GM19193 (cell line): ENCODE results near the gene NCKAP1.

ENCODE experiments used
- POLR2A ChIP-seq: IDR thresholded peaks from 4 replicates; pipeline ENCODE4 v1.6.1; 2011; ENCODE audit not compliant: insufficient read depth, insufficient read length; ENCODE audit errors: extremely low read depth

NCKAP1 gene, protein sequence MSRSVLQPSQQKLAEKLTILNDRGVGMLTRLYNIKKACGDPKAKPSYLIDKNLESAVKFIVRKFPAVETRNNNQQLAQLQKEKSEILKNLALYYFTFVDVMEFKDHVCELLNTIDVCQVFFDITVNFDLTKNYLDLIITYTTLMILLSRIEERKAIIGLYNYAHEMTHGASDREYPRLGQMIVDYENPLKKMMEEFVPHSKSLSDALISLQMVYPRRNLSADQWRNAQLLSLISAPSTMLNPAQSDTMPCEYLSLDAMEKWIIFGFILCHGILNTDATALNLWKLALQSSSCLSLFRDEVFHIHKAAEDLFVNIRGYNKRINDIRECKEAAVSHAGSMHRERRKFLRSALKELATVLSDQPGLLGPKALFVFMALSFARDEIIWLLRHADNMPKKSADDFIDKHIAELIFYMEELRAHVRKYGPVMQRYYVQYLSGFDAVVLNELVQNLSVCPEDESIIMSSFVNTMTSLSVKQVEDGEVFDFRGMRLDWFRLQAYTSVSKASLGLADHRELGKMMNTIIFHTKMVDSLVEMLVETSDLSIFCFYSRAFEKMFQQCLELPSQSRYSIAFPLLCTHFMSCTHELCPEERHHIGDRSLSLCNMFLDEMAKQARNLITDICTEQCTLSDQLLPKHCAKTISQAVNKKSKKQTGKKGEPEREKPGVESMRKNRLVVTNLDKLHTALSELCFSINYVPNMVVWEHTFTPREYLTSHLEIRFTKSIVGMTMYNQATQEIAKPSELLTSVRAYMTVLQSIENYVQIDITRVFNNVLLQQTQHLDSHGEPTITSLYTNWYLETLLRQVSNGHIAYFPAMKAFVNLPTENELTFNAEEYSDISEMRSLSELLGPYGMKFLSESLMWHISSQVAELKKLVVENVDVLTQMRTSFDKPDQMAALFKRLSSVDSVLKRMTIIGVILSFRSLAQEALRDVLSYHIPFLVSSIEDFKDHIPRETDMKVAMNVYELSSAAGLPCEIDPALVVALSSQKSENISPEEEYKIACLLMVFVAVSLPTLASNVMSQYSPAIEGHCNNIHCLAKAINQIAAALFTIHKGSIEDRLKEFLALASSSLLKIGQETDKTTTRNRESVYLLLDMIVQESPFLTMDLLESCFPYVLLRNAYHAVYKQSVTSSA

DNA sequence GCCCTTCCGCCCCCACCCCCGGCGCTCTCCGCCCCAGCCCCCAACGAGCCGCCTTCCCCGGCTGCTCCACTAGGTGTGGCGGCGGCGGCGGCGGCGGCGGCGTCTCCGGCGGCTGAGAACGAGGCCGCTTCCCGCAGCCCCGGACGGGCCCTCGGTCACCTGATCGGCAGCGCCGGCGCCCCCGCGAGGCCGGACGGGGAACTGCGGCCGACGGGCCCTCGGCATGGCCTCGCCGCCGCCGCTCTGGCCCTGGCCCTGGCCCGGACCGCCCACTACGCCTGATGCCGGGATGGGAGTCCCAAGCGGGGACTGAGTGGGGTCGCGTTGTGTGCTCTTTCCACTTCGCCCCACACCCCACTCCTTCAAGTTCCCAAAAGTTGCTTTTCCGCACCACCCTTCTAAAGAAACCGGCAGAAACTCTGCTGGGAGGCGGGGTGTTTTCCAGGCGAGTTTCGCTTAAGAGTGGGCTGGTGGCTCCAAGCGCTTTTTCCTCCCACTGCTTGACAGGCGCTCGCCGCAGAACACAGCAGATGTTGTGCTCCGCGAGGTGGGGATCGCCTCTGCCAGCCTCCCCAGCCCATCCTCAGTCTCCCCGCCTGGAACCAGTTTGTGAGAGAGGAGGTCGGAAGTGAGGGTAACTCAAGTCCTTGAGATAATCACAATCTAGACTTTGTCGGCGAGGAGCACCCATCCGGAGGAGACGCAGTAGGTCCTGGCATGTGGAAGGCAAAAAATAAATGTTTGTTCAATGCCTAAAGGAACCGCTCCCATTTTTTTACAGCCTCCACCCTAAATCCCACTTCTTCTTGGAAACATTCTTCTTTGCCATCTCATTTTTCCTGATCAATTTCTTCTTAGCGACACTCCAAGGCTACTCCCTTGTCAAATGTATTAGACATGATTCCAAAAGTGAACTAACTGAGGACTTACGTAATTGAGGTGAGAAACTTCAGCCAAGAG is at the start of gene NCKAP1:
Gene NCKAP1, minus strand, starts transcription at position 117 of the 960 bp plus-strand sequence. CDS start 358 bp downstream, outside the sequence.
- peak; percentile 30 for TF ChIP-seq POLR2A

DNA sequence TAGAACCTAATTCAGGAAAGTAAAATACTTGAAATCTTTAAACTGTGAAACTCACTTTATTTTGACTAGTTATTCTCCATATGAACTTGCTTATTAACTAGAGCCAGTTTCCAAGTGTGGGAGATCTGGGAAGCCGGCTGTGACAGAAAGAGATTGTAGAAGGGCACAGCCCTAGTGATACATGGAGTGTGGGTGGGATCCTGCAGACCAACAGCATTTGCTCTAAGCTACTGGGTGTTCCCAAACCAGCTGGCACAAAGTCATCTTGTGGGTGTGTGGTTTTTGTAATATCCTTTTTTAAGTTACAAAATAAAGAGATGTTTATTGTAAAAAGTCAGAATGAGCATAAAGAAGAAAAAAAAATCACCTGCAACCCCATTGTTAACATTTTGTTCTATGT is 43.7 kb upstream of the NCKAP1 start:
- no peak for TF ChIP-seq POLR2A

DNA sequence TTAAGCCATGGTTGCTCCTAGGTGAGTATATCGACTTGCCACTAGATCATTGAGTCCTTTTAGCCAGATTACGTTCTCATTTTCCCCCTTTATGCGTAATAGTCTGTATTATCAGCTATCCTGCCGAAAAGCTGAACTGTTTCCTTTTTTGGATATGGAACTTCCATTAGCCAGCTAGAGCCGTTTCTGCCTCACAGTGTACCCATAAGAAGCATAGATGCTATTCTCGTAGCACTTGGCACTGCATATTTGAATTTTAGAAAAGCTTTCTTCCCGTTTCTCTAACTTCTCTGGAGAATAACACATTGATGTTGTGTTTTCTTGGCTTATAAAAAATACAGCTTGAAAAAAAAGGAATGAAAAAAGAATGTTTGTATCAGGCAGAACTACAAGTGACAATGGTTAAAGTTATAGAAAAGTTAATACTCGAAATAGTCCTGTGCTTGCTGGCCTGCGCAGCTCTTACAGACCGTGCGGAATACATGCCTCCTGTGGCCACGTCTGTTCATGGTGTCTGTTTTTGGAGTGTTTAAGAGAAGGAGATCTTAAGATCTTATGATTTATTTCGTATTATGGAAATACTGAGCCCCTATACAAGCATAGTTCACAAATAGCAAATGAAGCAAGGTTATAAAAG is 41.0 kb upstream of the NCKAP1 start:
- TF ChIP-seq POLR2A, result no peak

- peak; percentile 68 for TF ChIP-seq POLR2A
Measured at GRCh38 chr2:183078464-183079138, 40.3 kb upstream of the NCKAP1 start, which contains the start of gene DUSP19. TSS of gene DUSP19 (plus strand) at chr2:183078747. CDS start at chr2:183078934, 187 bp downstream.

DNA sequence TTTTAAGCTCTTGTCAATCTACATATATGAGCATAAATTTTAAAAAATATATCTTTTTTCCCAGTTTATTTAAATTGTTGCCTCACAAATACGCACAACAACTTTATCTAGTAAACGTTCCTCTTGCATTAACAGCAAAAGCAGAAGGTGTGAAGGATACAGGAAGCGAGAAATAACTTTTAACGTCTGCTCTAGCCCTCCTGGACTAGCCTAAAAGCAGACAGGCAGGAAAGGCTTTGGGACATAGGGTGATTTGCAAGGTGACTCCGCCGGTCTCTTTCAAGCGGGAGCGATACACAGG is 39.9 kb upstream of the NCKAP1 start:
- TF ChIP-seq POLR2A, result no peak

DNA sequence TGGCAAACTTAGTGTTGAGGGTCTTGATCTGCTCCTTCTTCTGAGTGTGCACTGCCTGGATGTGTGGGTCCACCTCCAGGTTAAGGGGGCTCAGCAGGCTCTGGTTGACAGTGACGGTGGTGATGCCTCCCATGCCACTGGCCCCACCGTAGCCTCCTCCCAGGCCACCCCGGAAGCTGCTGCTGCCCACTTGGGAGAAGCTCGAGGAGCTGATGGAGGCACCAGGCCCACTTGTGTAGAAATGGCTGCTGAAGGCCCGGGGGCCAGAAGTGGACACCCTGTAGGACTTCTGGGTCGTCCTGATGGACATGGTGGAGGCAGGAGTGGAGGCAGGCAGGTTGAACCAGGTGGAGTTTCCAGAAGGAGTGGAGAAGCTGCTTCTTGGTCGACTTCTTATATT is 33.9 kb upstream of the NCKAP1 start:
- no peak for TF ChIP-seq POLR2A

GRCh38 chr2:183070942-183071844 is 32.9 kb upstream of the NCKAP1 start:
- no peak for TF ChIP-seq POLR2A

DNA sequence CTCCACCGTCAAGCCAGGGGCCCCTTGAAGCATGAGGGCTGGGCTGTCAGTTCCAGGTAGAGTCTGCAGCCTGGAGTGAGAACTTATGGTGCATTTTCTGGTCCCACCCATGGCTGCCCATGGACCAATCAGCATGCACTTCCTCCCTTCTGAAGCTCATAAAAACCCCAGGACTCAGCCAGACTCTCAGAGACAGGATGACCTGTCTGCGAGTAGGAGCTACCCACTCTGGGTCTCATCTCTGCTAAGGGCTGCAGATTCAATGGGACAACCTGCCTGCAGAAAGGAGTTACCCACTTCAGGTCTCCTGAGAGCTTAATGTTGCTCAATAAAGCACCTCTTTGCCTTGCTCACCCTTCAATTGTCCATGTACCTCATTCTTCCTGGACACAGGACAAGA is 30.9 kb upstream of the NCKAP1 start:
- TF ChIP-seq POLR2A, result no peak

DNA sequence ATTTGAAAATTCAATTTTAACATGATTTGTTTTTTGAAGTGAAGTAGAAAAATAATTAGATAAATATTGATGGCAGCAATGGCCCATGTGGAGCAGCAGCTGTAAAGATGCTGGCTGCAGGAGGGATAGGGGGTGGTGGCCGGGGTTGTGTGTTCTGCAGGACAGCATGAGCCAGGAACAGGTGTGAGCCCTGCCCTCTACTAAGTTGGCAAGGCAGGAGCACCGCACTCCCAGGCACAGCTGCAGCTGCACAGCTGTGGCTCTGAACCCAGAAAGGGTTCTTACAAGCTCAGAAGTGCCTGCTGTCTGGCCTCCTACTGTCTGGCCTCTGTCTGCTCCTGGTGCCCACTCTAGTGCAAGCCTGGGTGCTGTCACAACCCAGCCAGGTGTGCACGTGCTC is 30.3 kb upstream of the NCKAP1 start:
- no peak for TF ChIP-seq POLR2A

DNA sequence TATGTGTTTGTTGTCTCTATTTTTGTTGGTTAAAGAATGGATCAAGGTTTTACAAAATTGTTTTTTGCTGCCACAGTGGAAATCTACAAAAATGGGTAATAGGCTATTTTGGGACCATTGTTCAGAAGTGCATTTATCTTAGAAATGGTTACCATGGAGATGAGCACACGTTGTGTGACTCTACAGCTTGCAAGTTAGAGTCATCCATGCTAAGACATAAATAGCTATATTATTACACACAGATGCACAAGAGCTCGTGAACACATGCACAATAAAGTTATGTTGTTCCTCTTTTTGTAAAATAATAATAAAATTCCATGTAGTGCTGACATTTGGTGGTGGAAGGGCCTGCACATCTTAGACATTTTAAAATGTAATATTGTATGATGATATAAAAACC is 24.8 kb upstream of the NCKAP1 start:
- no peak for TF ChIP-seq POLR2A

DNA sequence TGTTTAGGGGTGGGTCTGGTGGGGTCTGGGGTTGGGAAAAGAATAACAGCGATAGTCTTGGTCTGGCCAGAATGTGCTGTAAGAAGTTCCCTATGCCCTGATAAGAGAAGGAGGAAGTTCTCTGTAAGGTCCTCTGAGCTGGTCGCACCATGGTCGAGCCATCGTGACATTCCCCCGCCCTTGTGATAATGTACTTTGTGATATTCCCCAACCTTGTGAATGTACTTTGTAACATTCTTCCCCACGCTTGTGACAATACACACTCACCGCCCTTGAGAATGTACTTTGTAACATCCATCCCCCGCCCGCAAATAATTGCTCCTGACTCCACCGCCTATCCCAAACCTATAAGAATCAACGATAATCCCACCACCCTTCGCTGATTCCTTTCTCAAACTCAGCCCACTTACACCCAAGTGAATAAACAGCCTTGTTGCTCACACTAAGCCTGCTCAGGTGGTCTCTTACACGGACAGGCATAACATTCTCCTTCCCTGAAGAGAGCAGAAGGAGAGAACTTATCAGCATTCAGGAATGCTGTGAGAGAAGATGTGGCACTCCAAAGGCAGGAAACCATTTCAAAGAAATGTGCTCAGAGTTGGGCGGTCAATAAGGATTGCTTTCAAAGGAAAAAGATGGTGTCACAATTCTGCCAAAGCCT is 22.4 kb upstream of the NCKAP1 start:
- TF ChIP-seq POLR2A, result no peak

DNA sequence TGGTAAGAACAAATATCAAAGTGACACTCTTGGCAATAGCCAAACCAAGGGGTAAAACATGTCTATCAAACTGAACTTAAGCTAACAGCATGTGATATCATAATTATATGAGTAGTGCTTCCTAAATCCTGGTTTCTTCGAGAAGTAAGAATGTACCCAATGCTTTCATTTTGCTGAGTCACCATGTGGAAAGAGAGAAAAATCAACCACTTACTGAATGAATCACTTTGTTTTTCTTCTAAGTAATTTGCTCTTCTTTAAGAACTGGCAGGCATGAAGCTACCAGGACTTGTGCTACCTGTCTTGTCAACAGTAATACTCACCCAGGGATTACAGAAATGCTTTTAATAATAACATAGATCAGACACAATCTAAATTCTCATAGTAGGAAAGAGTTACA is 21.3 kb upstream of the NCKAP1 start:
- TF ChIP-seq POLR2A, result no peak
